ENCODE measurements around the gene NUTF2.
"Not testable (repeated sequence)": the region's sequence is repeated elsewhere in the genome, so short reads cannot be mapped to it uniquely, and the experiment has no call there.

The NUTF2 gene

DNA sequence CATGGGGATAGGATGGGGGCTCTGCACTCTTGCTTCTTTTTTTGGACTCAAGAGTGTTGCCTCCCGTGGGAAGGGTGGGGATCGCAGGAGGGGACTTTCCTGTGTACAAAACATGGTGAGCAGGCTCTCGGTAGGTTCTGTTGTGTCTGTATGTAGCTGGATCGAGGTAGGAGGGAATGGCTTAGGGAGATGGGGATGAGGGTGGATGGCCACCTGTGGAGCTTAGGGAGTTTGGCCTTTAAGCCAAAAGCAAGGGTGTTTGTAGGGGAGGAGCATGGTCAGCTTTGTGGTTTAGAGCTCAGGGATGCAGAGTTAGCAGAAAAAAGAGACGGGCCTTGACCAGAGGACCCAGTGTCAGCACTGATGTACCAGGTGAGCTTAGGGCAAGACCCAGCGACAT, 15.1 kb downstream of the NUTF2 start:
- TF ChIP-seq, protein P1, sequence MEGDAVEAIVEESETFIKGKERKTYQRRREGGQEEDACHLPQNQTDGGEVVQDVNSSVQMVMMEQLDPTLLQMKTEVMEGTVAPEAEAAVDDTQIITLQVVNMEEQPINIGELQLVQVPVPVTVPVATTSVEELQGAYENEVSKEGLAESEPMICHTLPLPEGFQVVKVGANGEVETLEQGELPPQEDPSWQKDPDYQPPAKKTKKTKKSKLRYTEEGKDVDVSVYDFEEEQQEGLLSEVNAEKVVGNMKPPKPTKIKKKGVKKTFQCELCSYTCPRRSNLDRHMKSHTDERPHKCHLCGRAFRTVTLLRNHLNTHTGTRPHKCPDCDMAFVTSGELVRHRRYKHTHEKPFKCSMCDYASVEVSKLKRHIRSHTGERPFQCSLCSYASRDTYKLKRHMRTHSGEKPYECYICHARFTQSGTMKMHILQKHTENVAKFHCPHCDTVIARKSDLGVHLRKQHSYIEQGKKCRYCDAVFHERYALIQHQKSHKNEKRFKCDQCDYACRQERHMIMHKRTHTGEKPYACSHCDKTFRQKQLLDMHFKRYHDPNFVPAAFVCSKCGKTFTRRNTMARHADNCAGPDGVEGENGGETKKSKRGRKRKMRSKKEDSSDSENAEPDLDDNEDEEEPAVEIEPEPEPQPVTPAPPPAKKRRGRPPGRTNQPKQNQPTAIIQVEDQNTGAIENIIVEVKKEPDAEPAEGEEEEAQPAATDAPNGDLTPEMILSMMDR (IDR thresholded peaks at IDR 0.05): no peak
- H3K9me3 ChIP-seq: no peaks in the 10 kb centered on the region
- DNase-seq: no peak
- intact Hi-C loops (cut with DNase I; ENCODE audit: low total_unique reads): no loop called here
- H3K27me3 ChIP-seq: no peaks in the 10 kb centered on the region
- H3K4me3 ChIP-seq: no peak overlapping the region
- H3K4me1 ChIP-seq: peaks cover 22 to 65% (median 49%) of the 10 kb centered on the region in 4 donors
- peak overlapping the region; percentile 83 to 91 for H3K27ac ChIP-seq
- peaks cover 10 to 23% (median 17%) of the 10 kb centered on the region in 3 donors for H3K36me3 ChIP-seq

DNA sequence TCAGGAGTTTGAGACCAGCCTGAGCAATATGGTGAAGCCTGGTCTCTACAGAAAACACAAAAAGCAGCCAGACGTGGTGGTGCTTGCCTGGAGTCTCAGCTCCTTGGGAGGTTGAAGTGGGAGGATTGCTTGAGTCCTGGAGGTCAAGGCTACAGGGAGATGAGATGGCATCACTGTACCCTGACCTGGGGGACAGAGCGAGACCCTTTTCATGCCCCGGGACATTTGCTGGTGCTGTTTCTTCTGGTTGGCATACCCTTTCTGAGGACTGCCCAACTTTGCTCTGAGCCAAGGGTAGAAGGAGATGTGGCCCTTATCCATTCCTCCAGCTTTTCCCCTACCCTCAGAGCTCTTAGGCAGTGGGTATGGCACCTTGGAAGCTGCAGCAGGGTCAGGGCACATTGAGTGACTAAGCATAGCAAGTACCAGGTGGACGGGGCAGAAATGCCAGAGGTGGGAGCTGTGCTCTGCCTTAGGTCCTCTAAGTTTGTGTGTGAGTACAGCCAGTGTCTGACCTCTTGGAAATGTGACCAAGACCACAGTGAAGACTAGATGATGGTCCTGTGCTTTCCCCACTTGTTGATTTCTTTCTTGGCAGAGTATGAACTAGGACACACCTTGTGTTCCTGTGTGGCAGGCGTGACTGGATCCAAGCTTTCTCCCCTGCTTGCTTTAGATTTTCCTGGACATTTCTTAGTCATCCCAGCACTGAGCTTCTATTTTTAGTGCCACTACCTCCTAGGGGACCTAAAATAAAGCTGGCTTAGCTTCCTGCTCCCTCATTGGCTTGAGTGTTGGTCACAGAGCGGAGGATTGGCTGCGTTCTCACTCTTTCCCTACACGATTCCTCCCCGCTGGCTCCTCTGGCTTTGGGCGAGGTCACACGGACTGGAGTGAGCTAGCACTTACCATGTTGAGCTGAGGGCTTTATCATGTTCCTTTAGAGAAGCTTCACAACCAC, 16.2 kb downstream of the NUTF2 start:
- peak; percentile 88 to 95 for DNase-seq
- Histone ChIP-seq H3K9me3 (no peaks in the 10 kb centered on the region), H3K27me3 (no peaks in the 10 kb centered on the region), H3K4me3 (peak overlapping the region in 1 of 2 donors; percentile 17), H3K4me1 (peaks cover 22 to 55% (median 40%) of the 10 kb centered on the region in 4 donors), H3K36me3 (peaks cover 17 to 31% (median 28%) of the 10 kb centered on the region in 3 donors), H3K27ac (peak overlapping the region; percentile 83 to 91)
- intact Hi-C loops (cut with DNase I; ENCODE audit: low total_unique reads): no loop called here
- TF ChIP-seq, protein P1 (IDR thresholded peaks at IDR 0.05): peak in 1 of 2 experiments; percentile 11

DNA sequence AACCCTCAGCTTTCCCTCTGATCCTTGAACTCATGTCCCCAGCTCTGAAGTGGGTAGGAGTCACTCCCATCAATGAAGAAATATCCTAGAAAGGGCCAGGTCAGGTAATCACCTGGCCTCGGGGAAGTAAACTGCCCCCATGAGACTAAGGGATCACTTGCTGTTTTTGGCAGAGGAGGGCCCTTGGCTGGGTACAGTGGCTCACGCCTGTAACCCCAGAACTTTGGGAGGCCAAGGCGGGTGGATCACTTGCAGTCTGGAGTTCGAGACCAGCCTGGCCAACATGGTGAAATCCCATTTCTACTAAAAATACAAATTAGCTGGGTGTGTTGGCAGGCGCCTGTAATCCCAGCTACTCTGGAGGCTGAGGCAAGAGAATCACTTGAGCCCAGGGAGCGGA, 17.3 kb downstream of the NUTF2 start:
- H3K27me3 ChIP-seq; H3K9me3 ChIP-seq; DNase-seq; H3K4me3 ChIP-seq; intact Hi-C loops (cut with DNase I; ENCODE audit: low total_unique reads): not testable (repeated sequence)
- H3K4me1 ChIP-seq: peaks cover 22 to 47% (median 33%) of the 10 kb centered on the region in 4 donors
- peak overlapping the region; percentile 83 to 91 for H3K27ac ChIP-seq
- peaks cover 25 to 43% (median 39%) of the 10 kb centered on the region in 3 donors for H3K36me3 ChIP-seq

DNA sequence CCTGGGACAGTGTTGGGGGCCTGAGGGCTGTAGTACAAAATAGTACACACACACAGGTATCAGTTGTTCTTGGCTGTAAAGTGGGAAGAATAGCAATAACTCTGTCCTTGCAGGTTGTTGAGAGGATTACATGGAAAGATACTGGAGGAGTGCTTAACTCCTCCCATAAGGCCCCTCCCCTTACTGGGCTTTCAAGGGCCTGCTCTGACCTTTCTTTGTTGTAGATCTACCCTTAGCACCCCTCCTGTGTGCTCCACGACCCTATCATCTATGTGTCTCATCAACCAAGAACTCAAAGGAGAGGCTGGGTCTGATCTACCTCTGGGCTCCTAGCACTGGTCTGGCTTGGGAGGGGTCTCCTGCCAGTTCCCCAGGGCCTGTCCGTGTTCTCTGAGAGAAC, 17.9 kb downstream of the NUTF2 start:
- intact Hi-C loops (cut with DNase I; ENCODE audit: low total_unique reads): no loop called here
- no peak for DNase-seq
- Histone ChIP-seq H3K4me1 (peaks cover 22 to 47% (median 33%) of the 10 kb centered on the region in 4 donors), H3K9me3 (no peaks in the 10 kb centered on the region), H3K4me3 (no peak overlapping the region), H3K27me3 (no peaks in the 10 kb centered on the region), H3K27ac (peak overlapping the region; percentile 43 to 83), H3K36me3 (peaks cover 25 to 47% (median 45%) of the 10 kb centered on the region in 3 donors)
- TF ChIP-seq, protein P1 (IDR thresholded peaks at IDR 0.05): no peak

DNA sequence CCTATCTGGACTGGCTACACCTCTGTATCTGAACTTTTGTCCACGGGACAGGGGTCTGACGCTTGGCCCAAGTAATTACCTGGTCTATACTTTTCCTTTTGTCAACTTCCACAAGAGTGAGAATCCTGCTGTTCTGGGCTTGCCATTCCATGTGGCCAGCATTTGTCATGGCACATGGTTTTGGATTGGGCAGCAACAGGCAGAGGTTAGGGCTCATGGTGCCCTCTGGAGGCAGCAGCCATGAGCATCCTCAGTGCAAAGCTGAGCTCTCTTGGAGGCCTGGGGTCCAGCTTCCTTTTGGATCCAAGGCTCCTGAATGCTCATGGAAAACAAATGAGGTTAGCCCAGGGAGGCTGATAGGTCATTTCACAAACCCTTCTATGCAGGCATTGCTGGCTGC, 18.6 kb downstream of the NUTF2 start:
- H3K27ac ChIP-seq: peak overlapping the region in 1 of 2 donors; percentile 43

More for the DNA sequence above, 18.6 kb downstream of the NUTF2 start:
- TF ChIP-seq, protein P1 (IDR thresholded peaks at IDR 0.05): no peak
- H3K4me1 ChIP-seq: peaks cover 22 to 47% (median 33%) of the 10 kb centered on the region in 4 donors
- H3K9me3 ChIP-seq: no peaks in the 10 kb centered on the region
- peaks cover 32 to 54% (median 52%) of the 10 kb centered on the region in 3 donors for H3K36me3 ChIP-seq
- DNase-seq: no peak
- intact Hi-C loops (cut with DNase I; ENCODE audit: low total_unique reads): no loop called here
- H3K27me3 ChIP-seq: no peaks in the 10 kb centered on the region
- H3K4me3 ChIP-seq: no peak overlapping the region
